Erythroblast (primary cell): Measurements from ENCODE around the gene IGSF3.

Experiments
- GATA1 ChIP-seq: IDR thresholded peaks from 2 replicates; pipeline ENCODE4 v1.6.1; 2011; ENCODE audit warnings: low read depth, mild to moderate bottlenecking, control low read depth, low read length, moderate library complexity
- POLR2A ChIP-seq: IDR thresholded peaks from 2 replicates; pipeline ENCODE4 v1.6.1; 2011; ENCODE audit warnings: mild to moderate bottlenecking, low read length

DNA sequence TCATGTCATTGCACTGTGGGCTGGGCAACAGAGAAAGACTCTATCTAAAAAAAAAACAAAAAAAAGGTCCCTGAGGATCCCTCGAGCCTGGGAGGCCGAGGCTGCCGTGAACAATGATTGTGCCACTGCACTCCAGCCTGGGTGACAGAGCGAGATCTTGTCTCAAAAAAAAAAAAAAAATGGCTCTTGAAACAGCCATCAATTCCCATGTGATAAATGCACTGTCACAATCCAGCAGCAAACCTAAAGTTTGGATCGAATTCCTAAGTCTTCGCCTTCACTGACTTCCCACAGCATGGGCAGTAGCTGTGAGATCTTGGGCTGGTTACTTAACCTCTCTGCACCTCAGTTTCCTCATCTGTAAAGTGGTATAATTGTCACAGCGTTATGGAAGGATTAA lies 43.5 kb downstream of the IGSF3 start:
- TF ChIP-seq POLR2A = no peak
- TF ChIP-seq GATA1 = no peak
